Astrocyte of the cerebellum (primary cell): Measurements from ENCODE around the gene BMS1.

Source experiments
- DNase-seq: peaks from one replicate; pipeline ENCODE4 v3.0.0-alpha.2; 2011; ENCODE audit warnings: low read depth
- H3K4me3 ChIP-seq: 2 replicates; pipeline ENCODE4 v1.5.1; 2011; ENCODE audit warnings: mild to moderate bottlenecking, low read depth, low read length, moderate library complexity
- CTCF ChIP-seq: IDR thresholded peaks from 2 replicates; pipeline ENCODE4 v1.5.1; 2012; ENCODE audit warnings: low read length, low read depth, moderate library complexity, mild to moderate bottlenecking; ENCODE audit errors: missing control alignments
- in situ Hi-C: cut with HindIII; loops from 2 replicates; pipeline ENCODE4 v1.10.0; 2017; ENCODE audit warnings: low sequenced_read_pairs

Gene BMS1

GRCh38 chr10:42753126-42753506 lies 29.5 kb upstream of the BMS1 start:
- peak overlapping the region; percentile 38 for H3K4me3 ChIP-seq
- peak; percentile 8 for DNase-seq
- in situ Hi-C loops: no loop called here
- TF ChIP-seq CTCF: peak; percentile 77

GRCh38 chr10:42753507-42754154 lies 29.0 kb upstream of the BMS1 start:
- H3K4me3 ChIP-seq: peak overlapping the region; percentile 38
- DNase-seq: no peak
- no peak for TF ChIP-seq CTCF
- in situ Hi-C loops: no loop called here

GRCh38 chr10:42754155-42755027 lies 28.2 kb upstream of the BMS1 start:
- DNase-seq: no peak
- peak overlapping the region; percentile 38 for H3K4me3 ChIP-seq
- no peak for TF ChIP-seq CTCF
- in situ Hi-C loops: no loop called here

- peak overlapping the region; percentile 38 for H3K4me3 ChIP-seq
- TF ChIP-seq CTCF: no peak
- in situ Hi-C loops: no loop called here
- no peak for DNase-seq
Observed at GRCh38 chr10:42755028-42755451, 27.6 kb upstream of the BMS1 start.

- H3K4me3 ChIP-seq: no peak overlapping the region
- in situ Hi-C loops: no loop called here
- DNase-seq: no peak
- TF ChIP-seq CTCF: no peak
Observed at GRCh38 chr10:42755556-42756093, 27.0 kb upstream of the BMS1 start.

- H3K4me3 ChIP-seq: no peak overlapping the region
- DNase-seq: no peak
- in situ Hi-C loops: no loop called here
- no peak for TF ChIP-seq CTCF
Observed at GRCh38 chr10:42767906-42768305, 14.7 kb upstream of the BMS1 start.
